NCI-H187 treated with DMSO at 0.1 percent for 48 hours (cell line): Measurements from ENCODE around the gene IMPDH2.

Source experiments
- DNase-seq: peaks from one replicate; lab custom pipeline; 2025; lab: John Stamatoyannopoulos, UW

The IMPDH2 gene

DNA sequence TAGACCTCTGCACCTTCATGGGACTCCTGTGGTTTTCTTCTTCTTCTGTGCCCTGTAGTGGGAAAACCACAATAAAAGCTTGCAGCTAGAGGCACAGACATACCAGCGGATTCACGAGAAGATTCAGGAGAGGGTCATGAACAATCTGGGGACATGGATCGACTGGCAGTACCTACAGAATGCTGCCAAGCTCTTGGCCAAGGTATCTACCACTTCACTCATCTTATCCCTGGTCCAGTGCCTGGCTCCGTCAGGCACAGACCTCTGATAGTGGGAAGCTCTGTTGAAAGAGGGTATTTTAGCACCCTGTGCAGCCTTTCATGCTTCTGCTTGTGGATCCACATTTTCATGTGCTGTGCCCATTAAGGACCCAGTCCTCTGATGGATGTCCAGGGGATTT lies 48.9 kb downstream of the IMPDH2 start:
- DNase-seq: no peak

DNA sequence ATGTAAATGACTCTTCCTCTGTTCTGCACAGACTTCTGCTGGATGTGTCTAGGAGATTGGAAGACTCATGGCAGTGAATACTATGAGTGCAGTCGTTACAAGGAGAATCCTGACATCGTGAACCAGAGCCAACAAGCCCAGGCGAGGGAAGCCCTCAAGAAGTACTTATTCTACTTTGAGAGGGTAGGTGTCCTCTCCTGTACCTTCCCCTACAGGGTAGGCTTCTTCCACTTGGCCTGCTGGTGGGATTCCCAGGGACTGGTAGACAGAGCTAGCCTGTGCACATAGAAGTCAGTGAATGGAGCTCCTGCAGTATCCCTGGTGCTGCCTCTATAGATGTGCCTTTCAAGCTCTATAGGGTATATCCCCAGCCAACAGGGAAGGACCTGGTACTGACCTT lies 49.7 kb downstream of the IMPDH2 start:
- DNase-seq: no peak
